IPS DF 4.7 (cell line): ENCODE data around the gene FOXJ1.

ENCODE experiments used
- DNase-seq: peaks from one replicate; pipeline ENCODE4 v3.0.0-alpha.2; 2013; ENCODE audit warnings: low spot score; ENCODE audit errors: extremely low read depth

Gene FOXJ1

GRCh38 chr17:76142039-76142584, 1.1 kb upstream of the FOXJ1 start:
- no peak for DNase-seq

- DNase-seq = no peak
Observed at GRCh38 chr17:76140661-76141211, 309 bp downstream of the FOXJ1 start.

- DNase-seq = no peak
Observed at GRCh38 chr17:76139801-76140660, 1.0 kb downstream of the FOXJ1 start.

- DNase-seq = no peak
Observed at GRCh38 chr17:76138896-76139752, 1.9 kb downstream of the FOXJ1 start.

- DNase-seq = no peak
Observed at GRCh38 chr17:76138234-76138895, 2.7 kb downstream of the FOXJ1 start.

GRCh38 chr17:76137351-76138233, 3.5 kb downstream of the FOXJ1 start:
- no peak for DNase-seq

GRCh38 chr17:76137001-76137350, 4.1 kb downstream of the FOXJ1 start:
- no peak for DNase-seq

GRCh38 chr17:76136276-76137000, 4.6 kb downstream of the FOXJ1 start:
- DNase-seq = no peak

GRCh38 chr17:76135810-76136188, 5.2 kb downstream of the FOXJ1 start:
- DNase-seq = no peak

GRCh38 chr17:76134911-76135809, 5.9 kb downstream of the FOXJ1 start:
- no peak for DNase-seq

GRCh38 chr17:76132574-76133338, 8.3 kb downstream of the FOXJ1 start:
- DNase-seq = no peak

GRCh38 chr17:76131692-76132573, 9.1 kb downstream of the FOXJ1 start:
- DNase-seq = no peak

- DNase-seq = no peak
Observed at GRCh38 chr17:76131051-76131691, 9.9 kb downstream of the FOXJ1 start.

GRCh38 chr17:76130473-76130872, 10.6 kb downstream of the FOXJ1 start:
- no peak for DNase-seq

GRCh38 chr17:76125922-76126321, 15.1 kb downstream of the FOXJ1 start:
- no peak for DNase-seq

GRCh38 chr17:76125391-76125675, 15.7 kb downstream of the FOXJ1 start:
- DNase-seq = no peak
